ENCODE measurements around the gene CRB2. TPM values are rescaled to one million over a fixed set of nuclear protein-coding genes. Genes with fewer than 3 reads are reported as not detected.

Gene CRB2
- total RNA-seq, 1 donor = not detected

DNA sequence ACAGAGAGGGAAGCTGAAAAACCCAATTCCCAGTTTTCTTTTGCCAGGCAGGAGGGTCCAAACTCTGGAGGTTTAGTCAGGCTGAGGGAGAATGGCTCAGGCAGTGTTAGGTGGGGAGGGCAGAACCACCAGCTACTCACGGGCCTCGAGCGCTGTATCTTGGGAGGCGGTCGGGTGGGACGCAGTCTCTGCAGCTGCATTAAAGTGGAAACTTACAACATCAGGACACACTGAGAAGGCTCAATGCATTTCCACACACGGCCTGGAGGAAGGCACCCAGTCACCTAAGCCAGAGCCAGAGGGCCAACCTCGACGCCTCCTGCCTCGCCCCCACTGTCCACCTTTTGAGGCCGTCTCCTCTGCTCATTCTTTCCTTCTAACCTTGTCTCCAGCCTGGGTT lies 55.6 kb downstream of the CRB2 start:
- DNase-seq (ENCODE audit: low read depth) = no peak
- TF ChIP-seq, protein P1, sequence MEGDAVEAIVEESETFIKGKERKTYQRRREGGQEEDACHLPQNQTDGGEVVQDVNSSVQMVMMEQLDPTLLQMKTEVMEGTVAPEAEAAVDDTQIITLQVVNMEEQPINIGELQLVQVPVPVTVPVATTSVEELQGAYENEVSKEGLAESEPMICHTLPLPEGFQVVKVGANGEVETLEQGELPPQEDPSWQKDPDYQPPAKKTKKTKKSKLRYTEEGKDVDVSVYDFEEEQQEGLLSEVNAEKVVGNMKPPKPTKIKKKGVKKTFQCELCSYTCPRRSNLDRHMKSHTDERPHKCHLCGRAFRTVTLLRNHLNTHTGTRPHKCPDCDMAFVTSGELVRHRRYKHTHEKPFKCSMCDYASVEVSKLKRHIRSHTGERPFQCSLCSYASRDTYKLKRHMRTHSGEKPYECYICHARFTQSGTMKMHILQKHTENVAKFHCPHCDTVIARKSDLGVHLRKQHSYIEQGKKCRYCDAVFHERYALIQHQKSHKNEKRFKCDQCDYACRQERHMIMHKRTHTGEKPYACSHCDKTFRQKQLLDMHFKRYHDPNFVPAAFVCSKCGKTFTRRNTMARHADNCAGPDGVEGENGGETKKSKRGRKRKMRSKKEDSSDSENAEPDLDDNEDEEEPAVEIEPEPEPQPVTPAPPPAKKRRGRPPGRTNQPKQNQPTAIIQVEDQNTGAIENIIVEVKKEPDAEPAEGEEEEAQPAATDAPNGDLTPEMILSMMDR (IDR thresholded peaks at IDR 0.05; ENCODE audit: insufficient read depth, low read depth, low read length) = no peak
- no peak overlapping the region for H3K4me3 ChIP-seq (ENCODE audit: low read depth, low read length)

DNA sequence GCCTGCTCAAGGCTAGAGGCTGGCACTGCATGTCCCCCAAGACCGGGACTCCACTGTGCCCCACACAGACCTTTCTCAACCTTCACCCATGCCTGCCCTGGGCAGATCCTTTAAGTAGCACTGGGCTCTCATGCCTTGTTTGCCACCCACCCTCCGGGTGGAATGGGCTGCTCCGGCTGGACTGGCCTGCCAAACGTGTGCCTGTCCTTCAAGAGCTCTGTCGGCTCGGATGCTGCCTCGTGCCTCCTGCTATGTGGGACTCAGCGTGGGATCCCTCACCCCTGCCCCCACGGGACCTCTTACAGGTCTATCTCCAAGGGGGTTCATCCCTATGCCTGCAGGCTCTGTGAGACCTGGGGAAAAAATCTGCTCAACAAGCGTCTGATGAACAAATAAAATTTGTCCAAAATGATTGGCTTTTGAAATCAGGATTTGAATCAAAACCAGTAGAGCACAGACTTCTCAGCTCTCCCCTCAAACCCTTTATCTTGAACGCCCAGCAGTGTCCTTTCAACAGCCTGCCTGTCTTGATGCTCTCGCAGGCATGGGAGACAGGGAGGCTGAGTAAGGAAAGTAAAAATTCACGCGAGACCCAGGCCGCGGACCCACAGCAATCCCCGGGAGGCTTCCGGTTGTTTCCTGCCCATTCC lies 56.3 kb downstream of the CRB2 start:
- TF ChIP-seq, protein P1 (IDR thresholded peaks at IDR 0.05; ENCODE audit: insufficient read depth, low read depth, low read length) = no peak
- H3K4me3 ChIP-seq (ENCODE audit: low read depth, low read length) = no peak overlapping the region
- no peak for DNase-seq (ENCODE audit: low read depth)

DNA sequence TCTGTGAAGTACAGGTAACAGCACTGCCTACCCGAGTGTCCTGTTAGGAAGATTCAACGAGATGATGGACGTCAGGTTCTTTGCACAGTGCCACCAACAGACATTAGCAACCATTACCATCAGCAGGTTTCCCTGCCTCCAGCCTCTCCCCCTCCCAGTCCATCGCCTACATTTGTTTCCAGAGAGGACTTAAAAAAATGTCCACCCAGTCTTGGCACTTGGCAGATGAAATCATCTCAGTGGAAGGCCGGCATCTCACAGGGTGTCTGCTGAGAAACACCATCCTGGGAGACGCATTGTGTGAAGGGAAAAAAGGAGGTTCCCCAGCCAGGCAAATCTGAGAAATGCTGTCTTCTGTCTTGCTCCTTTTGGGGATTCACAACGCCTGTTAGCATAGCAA lies 58.2 kb downstream of the CRB2 start:
- H3K4me3 ChIP-seq (ENCODE audit: low read depth, low read length) = no peak overlapping the region
- TF ChIP-seq, protein P1 (IDR thresholded peaks at IDR 0.05; ENCODE audit: insufficient read depth, low read depth, low read length) = no peak

DNA sequence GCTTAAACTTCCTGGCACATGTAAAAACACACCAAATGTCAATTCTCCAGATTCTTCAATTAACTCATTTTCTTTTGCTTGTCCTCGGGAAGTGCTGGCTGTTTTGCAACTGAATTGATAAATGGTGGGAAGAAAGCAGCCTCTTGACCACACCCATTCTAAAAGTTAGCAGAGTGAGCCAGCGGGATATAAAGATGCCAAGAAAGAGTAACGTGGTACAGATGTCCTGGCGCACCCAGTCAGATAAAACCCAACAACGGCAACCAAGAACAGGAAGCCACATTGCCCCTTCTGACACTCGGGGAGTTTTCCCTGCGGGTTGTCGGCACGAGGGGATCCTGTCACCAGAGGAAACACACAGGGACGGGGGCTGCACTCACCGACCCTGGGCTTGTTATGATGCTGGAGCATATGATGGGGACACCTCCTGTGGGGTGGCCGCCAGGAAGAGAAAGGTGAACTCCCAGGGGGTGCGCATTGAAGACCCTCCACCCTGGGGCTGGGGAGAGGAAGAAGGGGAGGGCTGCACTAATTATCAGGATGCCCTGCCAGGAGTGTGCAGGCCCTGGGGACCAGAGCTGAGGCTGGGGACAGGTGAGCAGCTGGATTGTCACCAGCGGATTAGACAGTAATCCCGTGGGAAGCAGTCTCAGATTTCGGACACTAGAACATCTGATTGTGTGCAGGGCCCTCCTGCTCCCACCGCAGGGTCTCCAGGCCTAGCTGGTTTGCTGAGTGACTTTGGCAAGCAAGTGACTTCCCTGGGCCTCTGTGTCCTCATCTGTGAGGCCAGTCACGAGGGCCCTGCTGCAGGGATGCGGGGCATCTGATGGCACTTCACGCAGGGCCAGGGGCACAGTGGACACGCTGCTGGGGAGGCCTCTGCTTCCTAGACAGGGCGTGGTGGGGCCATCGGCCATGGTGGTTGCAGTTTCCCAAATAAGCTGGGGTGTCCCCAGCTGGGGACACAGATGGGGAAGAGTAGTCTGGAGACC lies 59.2 kb downstream of the CRB2 start:
- no peak overlapping the region for H3K4me3 ChIP-seq (ENCODE audit: low read depth, low read length)
- peak; percentile 69 for DNase-seq (ENCODE audit: low read depth)
- TF ChIP-seq, protein P1 (IDR thresholded peaks at IDR 0.05; ENCODE audit: insufficient read depth, low read depth, low read length) = no peak

More for the DNA sequence above, 58.2 kb downstream of the CRB2 start:
- no peak for DNase-seq (ENCODE audit: low read depth)

DNA sequence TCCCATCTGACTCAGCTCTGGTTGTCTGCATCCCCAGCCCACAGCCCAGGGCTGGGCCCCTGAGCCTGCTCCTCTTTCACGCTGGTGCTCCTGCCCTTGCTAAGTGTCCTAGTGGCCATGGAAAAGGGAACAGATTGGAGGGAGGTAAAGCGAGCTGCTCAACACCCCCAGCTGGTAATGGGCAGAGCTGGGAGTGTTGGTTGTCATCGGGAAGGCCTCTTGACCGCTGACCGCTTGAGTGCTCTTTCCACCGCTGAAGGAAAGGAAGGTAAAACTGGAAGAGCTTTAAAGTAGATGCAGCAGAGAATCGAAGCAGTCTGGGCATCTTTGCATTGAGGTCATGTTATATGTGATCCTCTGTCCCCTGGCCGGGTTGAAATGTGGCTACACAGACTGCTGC lies 60.2 kb downstream of the CRB2 start:
- TF ChIP-seq, protein P1 (IDR thresholded peaks at IDR 0.05; ENCODE audit: insufficient read depth, low read depth, low read length) = no peak
- no peak overlapping the region for H3K4me3 ChIP-seq (ENCODE audit: low read depth, low read length)
- no peak for DNase-seq (ENCODE audit: low read depth)

DNA sequence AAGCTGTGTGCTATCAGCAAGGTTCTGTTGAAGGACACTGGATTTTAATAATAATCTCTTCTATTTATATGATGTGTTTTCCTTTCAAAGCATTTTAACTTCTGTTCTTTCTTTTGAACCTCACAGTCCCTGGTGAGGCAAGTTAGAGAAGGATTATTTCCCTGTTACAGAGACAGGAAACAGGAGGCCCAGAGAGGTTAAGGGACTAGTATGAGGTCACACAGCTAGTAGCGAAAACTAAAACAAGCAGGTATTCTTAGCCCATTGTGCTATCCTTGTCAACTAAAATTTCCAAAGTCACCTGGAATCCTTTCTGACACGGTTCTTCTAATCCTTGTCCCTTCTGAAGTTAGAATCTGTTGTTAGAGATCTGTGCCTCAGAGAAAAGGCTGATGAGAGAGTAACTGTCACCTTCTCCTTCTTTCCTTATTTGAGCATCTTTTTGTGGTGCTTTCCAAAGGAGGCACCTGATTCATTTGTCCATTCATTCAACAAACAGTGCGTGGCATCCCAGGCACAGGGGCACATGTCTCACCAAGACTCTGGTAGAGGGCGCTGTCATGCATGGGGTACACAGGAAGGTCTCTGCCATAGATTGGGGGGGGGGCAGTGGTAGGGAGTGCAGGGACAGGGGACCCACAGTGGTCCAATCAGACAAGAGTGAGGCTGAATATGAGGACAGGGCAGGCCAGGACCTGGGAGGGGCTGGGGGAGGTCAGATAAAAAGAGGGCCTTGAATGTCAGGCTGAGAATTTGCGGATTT lies 61.5 kb downstream of the CRB2 start:
- H3K4me3 ChIP-seq (ENCODE audit: low read depth, low read length) = no peak overlapping the region
- no peak for DNase-seq (ENCODE audit: low read depth)
- TF ChIP-seq, protein P1 (IDR thresholded peaks at IDR 0.05; ENCODE audit: insufficient read depth, low read depth, low read length) = no peak
